Measurements from ENCODE around the gene PAX5.

- TF ChIP-seq CTCF (IDR thresholded peaks at IDR 0.05; ENCODE audit: borderline replicate concordance, extremely low read depth, low read length, poor library complexity, severe bottlenecking) (no peak), EZH2 (IDR thresholded peaks at IDR 0.05; ENCODE audit: borderline replicate concordance, low read depth, low read length, severe bottlenecking) (no peak)
Measured at GRCh38 chr9:36828611-36829013, 205.5 kb downstream of the PAX5 start.
